HG03565 (cell line): ENCODE results near the gene DCC.

ENCODE experiments used
- ATAC-seq: cut with Tn5 transposase; IDR thresholded peaks from one replicate; pipeline ENCODE4 v1.9.1; 2021; ENCODE audit warnings: mild to moderate bottlenecking, moderate library complexity; ENCODE audit not compliant: unreplicated experiment

DCC gene

DNA sequence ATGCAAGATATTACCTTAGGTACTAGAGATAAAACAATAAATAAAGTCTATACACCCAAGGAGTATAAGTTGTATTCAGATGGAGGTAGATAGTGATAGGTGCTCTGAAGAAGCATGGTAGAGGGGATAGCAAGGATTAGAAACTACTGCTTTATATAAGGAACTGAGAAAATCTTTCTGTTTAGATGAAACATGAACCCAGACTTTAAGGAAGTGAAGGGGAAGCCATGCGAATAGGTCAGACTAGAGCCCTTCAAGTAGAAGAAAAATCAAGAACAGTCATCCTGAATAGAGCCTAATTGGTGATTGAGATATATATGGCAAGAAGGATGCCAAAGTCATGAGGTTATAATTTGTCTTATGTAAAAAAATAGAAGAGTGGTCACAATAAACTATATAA lies 984.4 kb downstream of the DCC start:
- ATAC-seq, result no peak

DNA sequence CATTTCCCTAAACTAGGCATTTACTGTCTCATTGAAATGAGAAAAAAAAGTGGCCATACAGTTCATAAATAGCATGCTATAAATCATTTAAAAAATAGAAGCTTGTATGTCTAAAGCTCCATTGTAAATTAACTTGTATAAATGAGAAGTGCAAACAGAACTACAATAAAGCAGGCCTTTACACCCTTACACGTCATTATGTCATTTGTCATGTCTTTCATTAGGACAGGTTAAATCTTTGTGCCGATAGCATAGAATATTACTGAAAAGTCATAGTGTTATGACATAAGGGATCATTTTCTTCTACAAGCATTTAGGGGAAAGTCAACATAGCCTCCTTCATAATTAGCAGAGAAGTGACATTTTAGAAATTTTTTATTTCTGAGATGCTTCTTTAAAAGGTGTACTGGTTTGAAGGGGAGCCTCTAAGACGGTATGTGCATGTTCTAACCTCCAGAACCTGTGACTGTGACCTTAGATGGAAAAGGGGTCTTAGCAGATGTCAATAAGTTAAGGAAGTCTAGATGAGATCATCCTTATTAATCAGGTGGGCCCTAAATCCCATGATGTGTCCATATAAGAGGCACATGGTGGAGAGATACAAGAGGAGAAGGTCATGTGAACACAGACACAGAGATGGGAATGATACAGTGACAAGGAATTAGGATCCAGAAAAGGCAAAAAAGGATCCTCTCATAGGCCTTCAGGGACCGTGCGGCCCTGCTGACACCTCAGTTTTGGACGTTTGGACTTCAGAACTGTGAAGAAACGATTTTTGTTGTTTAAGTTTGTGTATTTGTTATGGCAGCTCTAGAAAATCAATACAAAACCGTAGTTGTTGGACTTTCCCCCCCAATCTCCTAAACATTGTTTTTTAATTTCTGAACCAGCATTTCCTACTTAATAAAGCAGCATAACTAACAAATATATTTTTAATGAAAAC lies 1020.8 kb downstream of the DCC start:
- no peak for ATAC-seq

GRCh38 chr18:53375621-53376020 lies 1035.6 kb downstream of the DCC start:
- ATAC-seq, result no peak

- ATAC-seq, result peak; percentile 48
Observed at GRCh38 chr18:53380063-53380639, 1040.2 kb downstream of the DCC start.

- ATAC-seq, result no peak
Observed at GRCh38 chr18:53382870-53383269, 1042.9 kb downstream of the DCC start.

DNA sequence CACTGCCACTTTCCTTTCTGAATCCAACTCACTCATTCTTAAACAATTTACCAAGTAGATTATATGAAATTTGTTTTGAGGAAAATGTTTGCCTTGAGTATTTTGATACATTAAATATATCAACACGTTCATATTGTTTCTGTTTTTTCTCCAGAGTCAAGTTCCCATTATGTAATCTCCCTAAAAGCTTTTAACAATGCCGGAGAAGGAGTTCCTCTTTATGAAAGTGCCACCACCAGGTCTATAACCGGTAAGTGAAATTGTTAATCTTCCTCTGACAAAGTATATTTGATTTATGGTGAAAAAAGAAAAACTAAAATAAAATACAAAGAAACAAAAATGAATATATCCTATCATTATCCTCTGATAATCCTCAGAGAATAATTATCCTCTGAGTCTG lies 1045.9 kb downstream of the DCC start:
- no peak for ATAC-seq

DNA sequence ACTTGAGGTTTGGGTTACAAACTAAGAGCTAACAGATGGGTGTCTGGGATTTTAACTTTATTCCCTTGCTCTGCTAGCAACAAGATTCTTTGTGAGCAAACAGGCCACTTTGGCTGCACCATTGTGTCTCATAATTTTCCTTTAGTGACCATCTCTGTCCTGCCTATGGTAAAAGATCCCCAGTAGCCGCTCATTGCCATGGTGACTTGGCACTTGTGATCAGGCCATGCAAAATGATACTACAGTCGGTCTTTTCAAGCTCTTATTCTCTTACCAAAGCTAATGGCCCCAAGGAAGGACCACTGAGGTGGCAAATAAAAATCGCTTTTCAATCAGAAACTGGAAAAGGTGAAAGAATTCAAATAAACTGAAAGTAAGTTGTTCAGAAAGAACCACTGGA lies 1047.6 kb downstream of the DCC start:
- ATAC-seq, result no peak

DNA sequence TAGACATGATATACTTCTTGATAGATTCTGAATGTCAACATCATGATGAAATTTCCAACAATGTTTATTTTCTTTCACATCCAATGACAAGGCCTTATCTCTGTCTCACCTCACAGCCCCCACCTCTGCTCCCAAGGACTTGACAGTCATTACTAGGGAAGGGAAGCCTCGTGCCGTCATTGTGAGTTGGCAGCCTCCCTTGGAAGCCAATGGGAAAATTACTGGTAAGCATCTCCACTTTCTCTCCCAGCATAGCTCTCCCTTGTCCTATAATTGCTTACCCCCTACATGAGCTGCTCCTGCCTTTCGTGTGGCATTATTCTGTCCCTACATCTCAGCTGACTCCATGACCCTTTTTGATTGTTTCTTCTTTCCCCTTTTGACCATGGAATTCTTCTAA lies 1062.7 kb downstream of the DCC start:
- no peak for ATAC-seq

- no peak for ATAC-seq
Observed at GRCh38 chr18:53408271-53408670, 1068.3 kb downstream of the DCC start.

- no peak for ATAC-seq
Observed at GRCh38 chr18:53411511-53411910, 1071.5 kb downstream of the DCC start.

GRCh38 chr18:53417003-53417402 lies 1077.0 kb downstream of the DCC start:
- ATAC-seq, result no peak

GRCh38 chr18:53421869-53422268 lies 1081.9 kb downstream of the DCC start:
- no peak for ATAC-seq

GRCh38 chr18:53422896-53423295 lies 1082.9 kb downstream of the DCC start:
- no peak for ATAC-seq

DNA sequence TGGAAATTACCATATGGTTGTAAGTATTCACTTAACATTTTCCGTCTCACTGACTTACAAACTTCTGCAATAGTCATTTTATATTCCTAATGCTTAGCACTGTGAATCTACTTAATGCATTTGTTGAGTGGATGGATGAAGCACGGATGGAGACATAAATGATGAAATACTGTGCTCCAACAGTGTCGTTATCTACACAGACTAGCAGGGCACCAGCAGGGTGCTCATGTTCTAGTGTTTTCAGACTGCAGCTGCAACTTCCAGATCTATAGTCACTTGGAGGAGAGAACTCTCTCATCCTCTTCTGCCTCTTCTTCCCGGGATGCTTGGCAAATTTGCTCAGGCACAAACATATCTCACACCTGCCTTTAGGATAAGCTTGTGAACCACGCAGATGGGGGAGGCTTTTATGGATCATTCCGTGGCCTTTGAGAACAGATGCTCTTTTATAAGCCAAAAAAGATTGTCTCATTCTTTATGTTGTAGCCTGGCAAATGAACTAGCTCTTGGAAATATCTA lies 1086.7 kb downstream of the DCC start:
- no peak for ATAC-seq

DNA sequence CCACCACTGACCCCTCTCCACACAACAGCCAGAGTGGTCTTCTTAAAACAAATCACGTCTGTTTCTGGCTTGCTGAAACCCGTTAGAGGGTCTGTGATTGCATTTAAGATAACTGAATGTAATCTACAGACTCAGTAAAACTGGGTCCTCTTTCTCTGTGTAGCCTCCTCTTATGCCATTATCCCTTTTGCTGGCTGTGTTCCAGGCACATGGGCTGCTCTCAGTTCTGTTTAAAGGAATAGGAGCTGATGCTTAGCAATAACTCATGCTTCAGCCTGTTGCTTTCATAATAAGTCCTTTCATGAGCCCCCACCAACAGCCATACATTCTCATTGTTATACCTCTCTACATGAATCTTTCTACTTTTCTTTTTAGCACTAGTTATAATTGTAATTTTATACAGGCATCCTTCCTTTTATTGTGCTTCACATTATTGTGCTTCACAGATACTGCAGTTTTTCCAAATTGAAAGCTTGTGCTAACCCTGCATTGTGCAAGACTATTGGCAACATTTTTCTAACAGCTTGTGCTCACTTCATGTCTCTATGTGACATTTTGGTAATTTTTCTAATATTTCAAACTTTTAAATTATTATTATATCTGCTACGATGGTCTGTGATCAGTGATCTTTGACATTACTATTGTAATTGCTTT lies 1101.9 kb downstream of the DCC start:
- ATAC-seq, result no peak

- ATAC-seq, result no peak
Observed at GRCh38 chr18:53442415-53442783, 1102.4 kb downstream of the DCC start.

DNA sequence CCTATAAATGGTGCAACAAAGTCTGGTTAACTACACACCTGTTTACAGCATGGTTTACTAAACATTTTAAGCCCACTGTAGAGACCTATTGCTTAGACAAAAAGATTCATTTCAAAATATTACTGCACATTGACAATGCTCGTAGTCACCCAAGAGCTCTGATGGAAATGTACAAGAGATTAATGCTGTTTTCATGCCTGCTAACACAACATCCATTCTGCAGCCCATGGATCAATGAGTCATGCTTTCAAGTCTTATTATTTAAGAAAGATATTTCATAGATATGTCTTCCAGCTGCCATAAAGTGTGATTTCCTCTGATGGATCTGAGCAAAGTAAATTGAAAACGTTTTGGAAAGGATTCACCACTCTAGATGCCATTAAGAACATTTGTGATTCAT lies 1103.3 kb downstream of the DCC start:
- ATAC-seq, result no peak

GRCh38 chr18:53443831-53444230 lies 1103.8 kb downstream of the DCC start:
- ATAC-seq, result no peak

- ATAC-seq, result no peak
Observed at GRCh38 chr18:53451902-53452301, 1111.9 kb downstream of the DCC start.

DNA sequence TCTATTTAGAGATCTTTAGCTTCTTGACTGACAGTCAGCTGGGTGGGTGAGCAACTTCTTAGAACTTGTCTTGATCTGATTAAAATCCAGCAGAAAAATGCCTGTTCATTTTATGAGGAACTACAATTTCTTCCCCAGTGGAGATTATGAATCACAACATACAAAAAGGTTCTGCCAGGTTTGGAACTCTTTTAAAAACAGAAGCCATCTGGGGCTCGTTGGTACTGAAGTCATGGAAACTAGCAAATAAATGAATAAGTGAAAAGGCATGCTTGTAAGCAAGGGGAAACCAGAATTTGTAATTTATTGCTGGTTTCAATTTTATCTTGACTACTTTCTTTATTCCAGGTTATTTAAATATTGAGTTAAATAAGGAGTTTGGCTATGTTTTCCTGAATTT lies 1117.1 kb downstream of the DCC start:
- no peak for ATAC-seq

- no peak for ATAC-seq
Observed at GRCh38 chr18:53458268-53458667, 1118.3 kb downstream of the DCC start.
